GM19193 (cell line): Measurements from ENCODE around the gene KDM6A.

Source experiments
- POLR2A ChIP-seq: IDR thresholded peaks from 4 replicates; pipeline ENCODE4 v1.6.1; 2011; ENCODE audit not compliant: insufficient read depth, insufficient read length; ENCODE audit errors: extremely low read depth

KDM6A gene

GRCh38 chrX:44947995-44948394 lies 75.0 kb downstream of the KDM6A start:
- no peak for TF ChIP-seq POLR2A

- TF ChIP-seq POLR2A = no peak
Observed at GRCh38 chrX:44948406-44948805, 75.4 kb downstream of the KDM6A start.

- no peak for TF ChIP-seq POLR2A
Observed at GRCh38 chrX:44949125-44949524, 76.1 kb downstream of the KDM6A start.

- TF ChIP-seq POLR2A = no peak
Observed at GRCh38 chrX:44951572-44952067, 78.6 kb downstream of the KDM6A start.

GRCh38 chrX:44952329-44953027 lies 79.5 kb downstream of the KDM6A start:
- TF ChIP-seq POLR2A = no peak

GRCh38 chrX:44953734-44954502 lies 80.9 kb downstream of the KDM6A start:
- TF ChIP-seq POLR2A = no peak

GRCh38 chrX:44954562-44954961 lies 81.6 kb downstream of the KDM6A start:
- TF ChIP-seq POLR2A = no peak

- TF ChIP-seq POLR2A = no peak
Observed at GRCh38 chrX:44957848-44958247, 84.9 kb downstream of the KDM6A start.

- no peak for TF ChIP-seq POLR2A
Observed at GRCh38 chrX:44958480-44958879, 85.5 kb downstream of the KDM6A start.

- TF ChIP-seq POLR2A = no peak
Observed at GRCh38 chrX:44961817-44962607, 89.0 kb downstream of the KDM6A start.

GRCh38 chrX:44962944-44963343 lies 90.0 kb downstream of the KDM6A start:
- TF ChIP-seq POLR2A = no peak

GRCh38 chrX:44967221-44967620 lies 94.2 kb downstream of the KDM6A start:
- no peak for TF ChIP-seq POLR2A

- no peak for TF ChIP-seq POLR2A
Observed at GRCh38 chrX:44970709-44971108, 97.7 kb downstream of the KDM6A start.

- no peak for TF ChIP-seq POLR2A
Observed at GRCh38 chrX:44971674-44972073, 98.7 kb downstream of the KDM6A start.

GRCh38 chrX:44972132-44972531 lies 99.1 kb downstream of the KDM6A start:
- TF ChIP-seq POLR2A = no peak
